HEK293 (cell line): ENCODE results near the gene ANKRD53.

Experiments
- CTCF ChIA-PET: fragments of 350-600 bp; formaldehyde crosslinking; extraction: SDS; loops from one replicate; lab custom pipeline; 2021; ENCODE audit warnings: antibody characterized with exemption; lab: Yijun Ruan, JAX
- POLR2A ChIA-PET: fragments of 300-600 bp; formaldehyde crosslinking; extraction: SDS; loops from one replicate; lab custom pipeline; 2020; ENCODE audit warnings: antibody characterized with exemption, inconsistent platforms; lab: Yijun Ruan, JAX
- H3K27ac ChIP-seq: fragments of 200-500 bp; sonication (Bioruptor generic); 2 replicates; pipeline ENCODE4 v1.5.1; 2014; ENCODE audit warnings: low read depth, low read length, control low read depth, inconsistent platforms; ENCODE audit errors: extremely low read depth
- H3K36me3 ChIP-seq, 2 experiments: fragments of 200-500 bp in 1 of 2; sonication (Bioruptor generic) in 1 of 2; 1 replicate in 1 of 2; 2 replicates in 1 of 2; pipeline ENCODE4 v1.5.1; 2014 to 2017; ENCODE audit warnings: inconsistent platforms in 2 of 2, low read length in 2 of 2; ENCODE audit not compliant: control insufficient read depth in 2 of 2, insufficient read depth in 1 of 2
- H3K4me1 ChIP-seq: fragments of 200-500 bp; sonication (Bioruptor generic); 2 replicates; pipeline ENCODE4 v1.5.1; 2014; ENCODE audit warnings: mild to moderate bottlenecking, low read length, inconsistent platforms; ENCODE audit not compliant: control insufficient read depth, insufficient read depth
- H3K4me3 ChIP-seq: 2 replicates; pipeline ENCODE4 v1.5.1; 2011; ENCODE audit warnings: low read depth, mild to moderate bottlenecking, control low read depth, low read length, moderate library complexity
- H3K9me3 ChIP-seq: fragments of 200-500 bp; sonication (Bioruptor generic); 2 replicates; pipeline ENCODE4 v1.5.1; 2014; ENCODE audit warnings: low read depth, low read length, inconsistent platforms; ENCODE audit not compliant: control insufficient read depth, insufficient read depth
- ATF2 ChIP-seq: fragments of 450-650 bp; formaldehyde crosslinking; IDR thresholded peaks from 2 replicates; pipeline ENCODE4 v1.5.1; 2016; ENCODE audit warnings: missing biosample characterization, missing genetic modification characterization, low read depth
- BCL11B ChIP-seq: fragments of 450-650 bp; formaldehyde crosslinking; IDR thresholded peaks from 2 replicates; pipeline ENCODE4 v1.5.1; 2016; ENCODE audit warnings: low read depth, missing biosample characterization, missing genetic modification characterization
- GFI1B ChIP-seq: fragments of 450-650 bp; formaldehyde crosslinking; IDR thresholded peaks from 2 replicates; pipeline ENCODE4 v1.5.1; 2016; ENCODE audit warnings: missing biosample characterization, missing genetic modification characterization
- GLIS1 ChIP-seq: fragments of 450-650 bp; formaldehyde crosslinking; IDR thresholded peaks from 2 replicates; pipeline ENCODE4 v1.5.1; 2016; ENCODE audit warnings: missing biosample characterization, missing genetic modification characterization
- GLIS2 ChIP-seq: fragments of 450-650 bp; formaldehyde crosslinking; IDR thresholded peaks from 2 replicates; pipeline ENCODE4 v1.5.1; 2016; ENCODE audit warnings: missing biosample characterization, missing genetic modification characterization
- KLF8 ChIP-seq: fragments of 450-650 bp; formaldehyde crosslinking; IDR thresholded peaks from 2 replicates; pipeline ENCODE4 v1.5.1; 2016; ENCODE audit warnings: missing biosample characterization, missing genetic modification characterization
- PBX3 ChIP-seq: sonication (generic); formaldehyde crosslinking; IDR thresholded peaks from 2 replicates; pipeline ENCODE4 v1.8.1; 2022; ENCODE audit warnings: mild to moderate bottlenecking, moderate library complexity, missing genetic modification reagents
- SALL2 ChIP-seq: fragments of 450-650 bp; formaldehyde crosslinking; IDR thresholded peaks from 2 replicates; pipeline ENCODE4 v1.5.0; 2017; ENCODE audit warnings: missing biosample characterization, mild to moderate bottlenecking, missing genetic modification characterization, borderline replicate concordance
- WT1 ChIP-seq: fragments of 450-650 bp; formaldehyde crosslinking; IDR thresholded peaks from 2 replicates; pipeline ENCODE4 v1.5.1; 2016; ENCODE audit warnings: missing biosample characterization, missing genetic modification characterization
- ZBTB8A ChIP-seq: fragments of 450-650 bp; formaldehyde crosslinking; IDR thresholded peaks from 2 replicates; pipeline ENCODE4 v1.5.1; 2016; ENCODE audit warnings: missing biosample characterization, missing genetic modification characterization
- ZFHX2 ChIP-seq: fragments of 450-650 bp; formaldehyde crosslinking; conservative IDR thresholded peaks from 2 replicates; pipeline ENCODE4 v1.5.1; 2016; ENCODE audit warnings: missing biosample characterization, missing genetic modification characterization
- ZFP3 ChIP-seq: fragments of 450-650 bp; formaldehyde crosslinking; IDR thresholded peaks from 2 replicates; pipeline ENCODE4 v1.5.1; 2016; ENCODE audit warnings: low read depth, missing biosample characterization, missing genetic modification characterization
- ZIC2 ChIP-seq: fragments of 450-650 bp; formaldehyde crosslinking; IDR thresholded peaks from 2 replicates; pipeline ENCODE4 v1.5.1; 2016; ENCODE audit warnings: missing biosample characterization, missing genetic modification characterization
- ZNF23 ChIP-seq: fragments of 450-650 bp; formaldehyde crosslinking; IDR thresholded peaks from 2 replicates; pipeline ENCODE4 v1.5.1; 2016; ENCODE audit warnings: missing biosample characterization, missing genetic modification characterization, borderline replicate concordance
- ZNF266 ChIP-seq: fragments of 450-650 bp; formaldehyde crosslinking; IDR thresholded peaks from 2 replicates; pipeline ENCODE4 v1.5.1; 2016; ENCODE audit warnings: missing biosample characterization, missing genetic modification characterization, low read depth
- ZNF391 ChIP-seq: fragments of 450-650 bp; formaldehyde crosslinking; IDR thresholded peaks from 2 replicates; pipeline ENCODE4 v1.5.1; 2016; ENCODE audit warnings: low read depth, missing biosample characterization, missing genetic modification characterization, borderline replicate concordance
- ZNF404 ChIP-seq: fragments of 450-650 bp; formaldehyde crosslinking; IDR thresholded peaks from 2 replicates; pipeline ENCODE4 v1.5.1; 2017; ENCODE audit warnings: missing biosample characterization, missing genetic modification characterization
- ZNF529 ChIP-seq: fragments of 450-650 bp; formaldehyde crosslinking; IDR thresholded peaks from 2 replicates; pipeline ENCODE4 v1.5.1; 2017; ENCODE audit warnings: missing genetic modification characterization, missing biosample characterization; ENCODE audit not compliant: insufficient replicate concordance
- ZNF747 ChIP-seq: fragments of 450-650 bp; formaldehyde crosslinking; IDR thresholded peaks from 2 replicates; pipeline ENCODE4 v1.5.1; 2016; ENCODE audit warnings: missing biosample characterization, missing genetic modification characterization
- ZNF785 ChIP-seq: fragments of 450-650 bp; formaldehyde crosslinking; IDR thresholded peaks from 2 replicates; pipeline ENCODE4 v1.5.1; 2016; ENCODE audit warnings: missing biosample characterization, missing genetic modification characterization
- ZSCAN16 ChIP-seq: fragments of 450-650 bp; formaldehyde crosslinking; IDR thresholded peaks from 2 replicates; pipeline ENCODE4 v1.5.1; 2016; ENCODE audit warnings: missing biosample characterization, missing genetic modification characterization
- ZSCAN30 ChIP-seq: fragments of 450-650 bp; IDR thresholded peaks from 2 replicates; pipeline ENCODE4 v1.5.1; 2018; ENCODE audit warnings: missing biosample characterization, mild to moderate bottlenecking, missing genetic modification characterization, moderate library complexity
- TF ChIP-seq, protein P1 (sequence below): IDR thresholded peaks from 2 replicates; pipeline ENCODE4 v1.6.1; 2011; ENCODE audit warnings: mild to moderate bottlenecking, low read depth, low read length, borderline replicate concordance

The ANKRD53 gene

DNA sequence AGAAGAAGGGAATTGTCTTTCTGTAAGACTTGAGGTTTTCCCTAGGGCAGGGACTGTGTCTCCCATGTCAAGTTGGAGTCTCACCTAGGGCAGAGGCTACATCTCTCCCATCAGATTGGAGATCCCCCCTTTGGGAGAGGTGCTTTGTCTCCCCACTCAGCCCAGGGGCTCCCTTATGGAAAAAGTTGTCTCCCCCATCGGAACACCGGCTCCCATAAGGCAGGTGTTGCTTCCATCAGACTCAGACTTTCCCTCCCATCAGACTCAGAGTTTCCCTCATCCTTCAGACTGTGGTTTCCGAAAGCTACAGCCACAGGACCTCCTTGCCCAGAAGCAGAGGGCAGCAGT is 5.8 kb downstream of the ANKRD53 start:
- Histone ChIP-seq H3K27ac (no peak overlapping the region), H3K9me3 (no peaks in the 10 kb centered on the region), H3K4me3 (no peak overlapping the region), H3K4me1 (no peaks in the 10 kb centered on the region), H3K36me3 (peaks cover 0 to 69% of the 10 kb centered on the region in 2 experiments; a peak in 2 of 3 replicates)
- ChIA-PET CTCF (interaction anchor here (0.6 to 1.9 kb wide), 7 partner anchors 17 to 1797 kb away, joined by 3 to 7 read pairs (median 4); no protein-coding TSS in a partner anchor), POLR2A (no interaction called here)
- no peak for TF ChIP-seq GLIS1 (tag by site-specific recombination)
- no peak for TF ChIP-seq GLIS2 (tag by site-specific recombination)
- no peak for TF ChIP-seq WT1 (tag by site-specific recombination)
- no peak for TF ChIP-seq SALL2 (tag by site-specific recombination)
- TF ChIP-seq ZNF785 (tag by site-specific recombination), result no peak
- TF ChIP-seq ZNF529, result no peak
- TF ChIP-seq ZFP3 (tag by site-specific recombination), result no peak
- TF ChIP-seq, protein P1, sequence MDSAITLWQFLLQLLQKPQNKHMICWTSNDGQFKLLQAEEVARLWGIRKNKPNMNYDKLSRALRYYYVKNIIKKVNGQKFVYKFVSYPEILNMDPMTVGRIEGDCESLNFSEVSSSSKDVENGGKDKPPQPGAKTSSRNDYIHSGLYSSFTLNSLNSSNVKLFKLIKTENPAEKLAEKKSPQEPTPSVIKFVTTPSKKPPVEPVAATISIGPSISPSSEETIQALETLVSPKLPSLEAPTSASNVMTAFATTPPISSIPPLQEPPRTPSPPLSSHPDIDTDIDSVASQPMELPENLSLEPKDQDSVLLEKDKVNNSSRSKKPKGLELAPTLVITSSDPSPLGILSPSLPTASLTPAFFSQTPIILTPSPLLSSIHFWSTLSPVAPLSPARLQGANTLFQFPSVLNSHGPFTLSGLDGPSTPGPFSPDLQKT, result no peak
- no peak for TF ChIP-seq ZNF391 (tag by site-specific recombination)
- TF ChIP-seq ZNF404 (tag by site-specific recombination), result no peak

GRCh38 chr2:70984576-70985282 is 6.3 kb downstream of the ANKRD53 start:
- Histone ChIP-seq H3K9me3 (no peaks in the 10 kb centered on the region), H3K4me1 (no peaks in the 10 kb centered on the region), H3K4me3 (no peak overlapping the region), H3K27ac (no peak overlapping the region), H3K36me3 (peaks cover 0 to 75% of the 10 kb centered on the region in 2 experiments; a peak in 2 of 3 replicates)
- ChIA-PET CTCF (interaction anchor here (0.6 to 1.9 kb wide), 7 partner anchors 17 to 1797 kb away, joined by 3 to 7 read pairs (median 4); no protein-coding TSS in a partner anchor), POLR2A (no interaction called here)
- TF ChIP-seq ZNF747, result no peak
- no peak for TF ChIP-seq ZSCAN30 (tag by site-specific recombination)
- no peak for TF ChIP-seq ATF2
- no peak for TF ChIP-seq ZBTB8A
- no peak for TF ChIP-seq ZNF404 (tag by site-specific recombination)
- TF ChIP-seq KLF8 (tag by site-specific recombination), result no peak
- TF ChIP-seq ZFHX2, result no peak
- TF ChIP-seq ZNF23, result no peak
- no peak for TF ChIP-seq GFI1B (tag by site-specific recombination)
- no peak for TF ChIP-seq ZSCAN16 (tag by site-specific recombination)
- TF ChIP-seq PBX3, result no peak
- no peak for TF ChIP-seq BCL11B (tag by site-specific recombination)
- no peak for TF ChIP-seq ZNF266 (tag by site-specific recombination)
- no peak for TF ChIP-seq ZIC2 (tag by site-specific recombination)
